Hepatic stellate cell (primary cell): ENCODE measurements around the gene NCLN.
A peak's percentile ranks its signal among the peaks of the same experiment; 100 is the strongest.
"Not testable (repeated sequence)": the region's sequence is repeated elsewhere in the genome, so short reads cannot be mapped to it uniquely, and the experiment has no call there.

Experiments used
- DNase-seq: peaks from one replicate; pipeline ENCODE4 v3.0.0; 2011; ENCODE audit warnings: low spot score

The NCLN gene

GRCh38 chr19:3154957-3155736, 30.6 kb upstream of the NCLN start:
- DNase-seq = peak; percentile 96

- DNase-seq = no peak
Observed at GRCh38 chr19:3157096-3157845, 28.5 kb upstream of the NCLN start.

- no peak for DNase-seq
Observed at GRCh38 chr19:3159565-3159964, 26.2 kb upstream of the NCLN start.

GRCh38 chr19:3160219-3160618, 25.5 kb upstream of the NCLN start:
- DNase-seq = no peak

GRCh38 chr19:3161453-3161852, 24.3 kb upstream of the NCLN start:
- DNase-seq = peak; percentile 62

- DNase-seq = peak; percentile 75
Observed at GRCh38 chr19:3162418-3163229, 23.1 kb upstream of the NCLN start.

- DNase-seq = peak; percentile 87
Observed at GRCh38 chr19:3163230-3163886, 22.4 kb upstream of the NCLN start.

- no peak for DNase-seq
Observed at GRCh38 chr19:3163943-3164342, 21.8 kb upstream of the NCLN start.

GRCh38 chr19:3167533-3168272, 18.0 kb upstream of the NCLN start:
- DNase-seq = no peak

- DNase-seq = no peak
Observed at GRCh38 chr19:3171894-3172672, 13.6 kb upstream of the NCLN start.

- not testable (repeated sequence) for DNase-seq
Observed at GRCh38 chr19:3172673-3173000, 13.1 kb upstream of the NCLN start.

GRCh38 chr19:3175781-3176714, 9.7 kb upstream of the NCLN start:
- DNase-seq = no peak

- peak; percentile 80 for DNase-seq
Observed at GRCh38 chr19:3176715-3177501, 8.8 kb upstream of the NCLN start.

- DNase-seq = no peak
Observed at GRCh38 chr19:3178377-3178972, 7.3 kb upstream of the NCLN start, which contains the start of gene S1PR4. S1PR4 (plus strand) TSS chr19:3178769; CDS start chr19:3178793, 24 bp downstream.

GRCh38 chr19:3178973-3179738, 6.6 kb upstream of the NCLN start:
- no peak for DNase-seq

GRCh38 chr19:3179739-3180293, 5.9 kb upstream of the NCLN start:
- DNase-seq = no peak
